HUES48 (cell line): ENCODE results near the gene GIPR.
A peak's percentile ranks its signal among the peaks of the same experiment; 100 is the strongest.
"Not testable (repeated sequence)": the region's sequence is repeated elsewhere in the genome, so short reads cannot be mapped to it uniquely, and the experiment has no call there.

Experiments used
- H3K27ac ChIP-seq: one replicate; pipeline ENCODE4 v1.7.0; 2013; ENCODE audit warnings: low read depth, low read length, inconsistent platforms
- H3K27me3 ChIP-seq: 2 replicates; pipeline ENCODE4 v1.6.1; 2013; ENCODE audit warnings: mild to moderate bottlenecking, low read length; ENCODE audit not compliant: control insufficient read depth, insufficient read depth
- H3K36me3 ChIP-seq: 2 replicates; pipeline ENCODE4 v1.6.1; 2013; ENCODE audit warnings: low read length; ENCODE audit not compliant: control insufficient read depth, insufficient read depth
- H3K4me1 ChIP-seq: 2 replicates; pipeline ENCODE4 v1.6.1; 2013; ENCODE audit warnings: mild to moderate bottlenecking, low read length; ENCODE audit not compliant: control insufficient read depth, insufficient read depth
- H3K4me3 ChIP-seq: 2 replicates; pipeline ENCODE4 v1.5.1; 2013; ENCODE audit warnings: mild to moderate bottlenecking, low read depth, low read length
- H3K9ac ChIP-seq: 2 replicates; pipeline ENCODE4 v1.6.1; 2013; ENCODE audit warnings: mild to moderate bottlenecking, low read depth, low read length, moderate library complexity
- H3K9me3 ChIP-seq: 2 replicates; pipeline ENCODE4 v1.6.1; 2013; ENCODE audit warnings: low read length; ENCODE audit not compliant: control insufficient read depth, insufficient read depth

Gene GIPR

DNA sequence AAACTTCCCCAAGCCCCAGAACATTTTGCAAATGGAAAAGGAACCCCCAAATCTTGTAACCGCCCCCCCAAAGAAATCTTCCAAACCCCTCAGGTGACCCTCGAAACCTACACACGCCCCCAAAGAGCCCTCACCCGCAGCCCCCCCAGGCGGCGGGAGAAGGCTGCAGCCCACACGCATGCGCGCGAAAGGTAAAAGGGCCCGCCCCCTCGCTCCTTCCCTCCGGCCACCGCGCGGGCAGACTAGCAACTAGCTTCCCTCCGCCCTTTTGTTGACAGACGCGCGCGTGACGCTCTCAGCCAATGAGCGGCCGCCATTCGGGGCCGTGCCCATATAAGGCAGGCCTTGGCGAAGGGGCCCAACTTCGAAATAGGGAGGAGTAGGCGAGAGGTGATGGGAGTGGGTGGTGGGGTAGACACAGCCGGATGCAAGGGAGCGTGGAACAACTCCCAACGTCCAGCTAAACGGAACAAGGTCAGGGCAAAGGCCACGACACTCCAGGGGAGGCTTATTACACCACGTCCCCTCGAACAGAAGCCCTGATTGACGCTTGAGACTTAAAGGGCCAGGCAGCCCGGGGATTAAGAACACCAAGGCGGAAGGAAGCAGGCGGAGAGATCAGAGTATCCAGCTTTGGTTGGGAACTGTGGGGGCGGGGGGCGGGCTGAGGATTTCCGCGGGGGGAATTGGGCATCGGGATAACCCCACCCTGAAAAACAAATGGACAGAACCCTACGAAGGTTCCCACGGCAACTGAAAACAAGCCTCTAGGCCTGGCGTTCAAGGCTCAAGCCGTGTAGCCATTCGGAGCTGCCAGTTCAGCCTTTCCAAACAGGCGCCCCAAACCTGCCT, 49.3 kb downstream of the GIPR start:
- no peaks in the 10 kb centered on the region for H3K9me3 ChIP-seq
- H3K27me3 ChIP-seq, result no peaks in the 10 kb centered on the region
- peaks cover 20% of the 10 kb centered on the region for H3K36me3 ChIP-seq
- peak overlapping the region; percentile 98 for H3K27ac ChIP-seq
- peaks cover 15% of the 10 kb centered on the region for H3K4me1 ChIP-seq
- H3K4me3 ChIP-seq, result peak overlapping the region; percentile 87
- peak overlapping the region; percentile 91 for H3K9ac ChIP-seq

DNA sequence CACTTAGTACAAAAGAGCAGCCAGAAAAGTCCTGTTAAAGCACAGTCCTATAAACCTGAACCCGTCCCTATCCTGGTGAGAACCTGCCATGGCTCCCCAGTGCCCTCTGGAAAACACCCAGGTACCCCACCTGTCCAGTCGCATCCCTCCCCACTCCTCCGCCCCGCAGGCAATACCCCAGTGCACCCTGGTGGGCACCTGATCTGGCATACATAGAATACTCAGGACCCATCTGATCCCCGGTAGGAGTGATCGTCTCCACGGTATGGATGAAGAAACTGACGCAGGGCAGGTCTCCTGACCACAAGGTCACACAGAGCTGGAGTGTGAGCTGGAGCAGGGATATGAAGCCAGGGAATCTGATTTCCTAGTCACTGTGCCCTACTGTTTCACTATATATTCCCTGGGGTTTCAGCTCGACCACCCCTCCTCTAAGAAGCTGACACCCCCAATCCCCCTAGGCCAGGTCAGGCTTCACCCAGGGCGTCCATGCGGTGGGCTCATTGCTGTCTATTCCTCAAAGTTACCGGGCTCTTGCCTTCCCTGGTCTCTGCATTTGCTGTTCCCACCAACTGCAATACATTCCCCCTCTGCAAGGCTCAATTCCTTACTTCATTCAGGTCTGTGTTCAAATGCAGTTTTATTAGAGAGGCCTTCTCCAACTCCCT, 50.1 kb downstream of the GIPR start:
- H3K9me3 ChIP-seq, result no peaks in the 10 kb centered on the region
- H3K9ac ChIP-seq, result peak overlapping the region; percentile 18
- peak overlapping the region; percentile 98 for H3K27ac ChIP-seq
- peak overlapping the region; percentile 60 for H3K4me3 ChIP-seq
- H3K4me1 ChIP-seq, result peaks cover 15% of the 10 kb centered on the region
- peaks cover 16% of the 10 kb centered on the region for H3K36me3 ChIP-seq
- H3K27me3 ChIP-seq, result no peaks in the 10 kb centered on the region

DNA sequence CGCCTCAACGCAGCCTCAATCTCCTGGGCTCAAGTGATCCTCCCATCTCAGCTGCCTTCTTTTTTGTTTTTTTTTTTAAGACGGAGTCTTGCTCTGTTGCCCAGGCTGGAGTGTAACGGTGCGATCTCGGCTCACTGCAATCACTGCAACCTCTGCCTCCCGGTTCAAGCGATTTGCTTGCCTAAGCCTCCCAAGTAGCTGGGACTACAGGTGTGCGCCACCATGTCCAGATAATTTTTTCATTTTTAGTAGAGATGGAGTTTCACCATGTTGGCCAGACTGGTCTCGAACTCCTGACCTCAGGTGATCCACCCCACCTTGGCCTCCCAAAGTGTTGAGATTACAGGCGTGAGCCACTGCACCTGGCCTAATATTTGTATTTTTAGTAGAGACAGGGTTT, 52.0 kb downstream of the GIPR start:
- H3K4me1 ChIP-seq, result peaks cover 15% of the 10 kb centered on the region
- not testable (repeated sequence) for H3K9ac ChIP-seq, H3K4me3 ChIP-seq, H3K27me3 ChIP-seq, H3K9me3 ChIP-seq, H3K27ac ChIP-seq
- peaks cover 17% of the 10 kb centered on the region for H3K36me3 ChIP-seq

DNA sequence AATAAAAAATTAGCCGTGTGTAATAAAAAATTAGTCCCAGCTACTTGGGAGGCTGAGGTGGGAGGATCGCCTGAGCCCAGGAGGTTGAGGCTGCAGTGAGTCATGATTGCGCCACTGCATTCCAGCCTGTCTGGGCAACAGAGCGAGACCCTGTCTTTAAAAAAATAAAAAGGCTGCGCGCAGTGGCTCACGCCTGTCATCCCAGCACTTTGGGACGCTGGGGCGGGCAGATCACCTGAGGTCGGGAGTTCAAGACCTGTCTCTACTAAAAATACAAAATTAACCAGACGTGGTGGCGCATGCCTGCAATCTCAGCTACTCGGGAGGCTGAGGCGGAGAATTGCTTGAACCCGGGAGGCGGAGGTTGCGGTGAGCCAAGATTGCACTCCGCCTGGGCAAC, 60.7 kb downstream of the GIPR start:
- not testable (repeated sequence) for H3K27me3 ChIP-seq, H3K27ac ChIP-seq, H3K9ac ChIP-seq, H3K9me3 ChIP-seq, H3K36me3 ChIP-seq, H3K4me3 ChIP-seq, H3K4me1 ChIP-seq

DNA sequence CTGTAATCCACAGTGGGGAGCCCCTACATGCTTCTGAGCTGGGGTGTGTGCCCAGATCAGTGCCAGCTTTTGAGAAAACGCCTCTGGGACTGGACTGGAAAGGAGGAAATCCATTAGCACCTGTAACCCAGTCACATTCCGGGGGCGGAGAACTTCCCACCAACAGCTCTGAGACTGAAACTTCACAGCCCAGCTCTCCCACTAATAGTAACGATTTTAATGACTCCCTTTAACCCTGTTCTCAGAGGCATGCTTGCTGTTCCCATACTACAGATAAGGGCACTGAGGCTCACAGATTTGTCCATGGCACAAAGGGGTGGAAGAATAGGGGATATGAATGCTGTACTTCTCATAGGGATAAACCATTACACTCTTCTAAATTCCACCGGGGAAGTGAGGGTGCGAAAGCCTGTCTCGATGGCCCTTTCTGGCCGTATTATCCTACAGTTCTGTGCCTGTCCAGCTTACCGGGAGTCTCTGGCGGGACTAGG, 61.8 kb downstream of the GIPR start:
- peaks cover 7% of the 10 kb centered on the region for H3K4me1 ChIP-seq
- H3K36me3 ChIP-seq, result no peaks in the 10 kb centered on the region
- peak overlapping the region; percentile 74 for H3K4me3 ChIP-seq
- H3K9me3 ChIP-seq, result no peaks in the 10 kb centered on the region
- no peaks in the 10 kb centered on the region for H3K27me3 ChIP-seq
- peak overlapping the region; percentile 50 for H3K9ac ChIP-seq
- peak overlapping the region; percentile 44 for H3K27ac ChIP-seq

- Histone ChIP-seq H3K27ac (peak within 1 kb of the TSS; percentile 44), H3K4me1 (peaks cover 7% of the 10 kb centered on the region), H3K27me3 (no peaks in the 10 kb centered on the region), H3K4me3 (peak within 1 kb of the TSS; percentile 74), H3K9ac (peak within 1 kb of the TSS; percentile 50), H3K9me3 (no peaks in the 10 kb centered on the region), H3K36me3 (no peaks in the 10 kb centered on the region)
Measured at GRCh38 chr19:45730368-45731288, 62.6 kb downstream of the GIPR start, which contains the start of gene FBXO46. TSS of gene FBXO46 (minus strand) at chr19:45730896. CDS start at chr19:45713495, 17,401 bp downstream.
